Neural cell (in vitro differentiated cells): ENCODE results near the gene ORC5. TPM values are rescaled to one million over a fixed set of nuclear protein-coding genes. Genes with fewer than 3 reads are reported as not detected.

Experiments
- H2AFZ ChIP-seq: fragments of 200-600, 300-800 bp; sonication (generic), shearing (Covaris generic); 2 replicates; pipeline ENCODE4 v1.6.0; 2014; ENCODE audit warnings: low read depth, mild to moderate bottlenecking, antibody characterized with exemption, low read length, moderate library complexity
- H3F3A ChIP-seq: fragments of 200-600 bp; shearing (Covaris generic); 2 replicates; pipeline ENCODE4 v1.6.1; 2016; ENCODE audit warnings: mild to moderate bottlenecking, moderate library complexity, mixed read lengths, antibody characterized with exemption, low read length; ENCODE audit not compliant: insufficient read depth, poor library complexity, severe bottlenecking
- H3K27ac ChIP-seq: fragments of 200-600, 300-800 bp; sonication (generic), shearing (Covaris generic); 2 replicates; pipeline ENCODE4 v1.5.1; 2014; ENCODE audit warnings: mild to moderate bottlenecking, low read length, moderate library complexity
- H3K27me3 ChIP-seq: fragments of 300-800, 200-600 bp; sonication (generic), shearing (Covaris generic); 2 replicates; pipeline ENCODE4 v1.6.0; 2014; ENCODE audit warnings: mild to moderate bottlenecking, low read depth, low read length, moderate library complexity; ENCODE audit not compliant: insufficient read depth
- H3K36me3 ChIP-seq: fragments of 300-800, 200-600 bp; sonication (generic), shearing (Covaris generic); 2 replicates; pipeline ENCODE4 v1.5.1; 2014; ENCODE audit warnings: mild to moderate bottlenecking, antibody characterized with exemption, low read length, moderate library complexity; ENCODE audit not compliant: insufficient read depth
- H3K4me2 ChIP-seq: fragments of 300-800, 200-600 bp; sonication (generic), shearing (Covaris generic); 2 replicates; pipeline ENCODE4 v1.6.0; 2014; ENCODE audit warnings: mild to moderate bottlenecking, low read length
- H3K4me3 ChIP-seq: fragments of 300-800, 200-600 bp; sonication (generic), shearing (Covaris generic); 2 replicates; pipeline ENCODE4 v1.5.1; 2014; ENCODE audit warnings: mild to moderate bottlenecking, low read length, moderate library complexity
- H3K79me2 ChIP-seq: fragments of 200-600 bp; shearing (Covaris generic); replicated peaks from 2 replicates; pipeline ENCODE4 v1.6.0; 2014; ENCODE audit warnings: mild to moderate bottlenecking, low read length, moderate library complexity; ENCODE audit not compliant: insufficient read depth
- H3K9ac ChIP-seq: fragments of 300-800, 200-600 bp; sonication (generic), shearing (Covaris generic); 2 replicates; pipeline ENCODE4 v1.6.1; 2016; ENCODE audit warnings: mild to moderate bottlenecking, low read length, mixed read lengths
- H3K9me2 ChIP-seq: fragments of 200-600 bp; shearing (Covaris generic); 2 replicates; pipeline ENCODE4 v1.6.1; 2016; ENCODE audit warnings: mild to moderate bottlenecking, low read length, mixed read lengths; ENCODE audit not compliant: insufficient read depth
- H3K9me3 ChIP-seq: fragments of 200-600, 300-800 bp; sonication (generic), shearing (Covaris generic); 2 replicates; pipeline ENCODE4 v1.6.1; 2016; ENCODE audit warnings: mild to moderate bottlenecking, mixed run types, low read length, moderate library complexity, mixed read lengths
- H4K20me1 ChIP-seq: fragments of 200-600 bp; shearing (Covaris generic); 2 replicates; pipeline ENCODE4 v1.6.1; 2016; ENCODE audit warnings: mild to moderate bottlenecking, mixed run types; ENCODE audit not compliant: insufficient read depth
- EP300 ChIP-seq: fragments of 450-650 bp; conservative IDR thresholded peaks from 2 replicates; pipeline ENCODE4 v1.6.1; 2014; ENCODE audit warnings: antibody characterized with exemption, mild to moderate bottlenecking, moderate library complexity; ENCODE audit not compliant: poor library complexity, severe bottlenecking
- EZH2 ChIP-seq: fragments of 200-600, 300-800 bp; shearing (Covaris generic), sonication (generic); IDR thresholded peaks from 2 replicates; pipeline ENCODE4 v1.6.1; 2014; ENCODE audit warnings: antibody characterized with exemption, low read length, borderline replicate concordance, mild to moderate bottlenecking; ENCODE audit not compliant: insufficient read depth, poor library complexity, severe bottlenecking
- MXI1 ChIP-seq: fragments of 450-650 bp; conservative IDR thresholded peaks from 2 replicates; pipeline ENCODE4 v1.6.1; 2014; ENCODE audit warnings: antibody characterized with exemption, mild to moderate bottlenecking; ENCODE audit not compliant: poor library complexity, severe bottlenecking
- POLR2AphosphoS5 ChIP-seq: IDR thresholded peaks from 2 replicates; pipeline ENCODE4 v1.6.1; 2012
- RAD21 ChIP-seq: fragments of 450-650 bp; conservative IDR thresholded peaks from 2 replicates; pipeline ENCODE4 v1.6.1; 2014; ENCODE audit warnings: antibody characterized with exemption, mild to moderate bottlenecking, moderate library complexity
- SMC3 ChIP-seq: fragments of 450-650 bp; conservative IDR thresholded peaks from 2 replicates; pipeline ENCODE4 v1.6.1; 2014; ENCODE audit warnings: antibody characterized with exemption, mild to moderate bottlenecking, moderate library complexity; ENCODE audit not compliant: poor library complexity
- TAF1 ChIP-seq: IDR thresholded peaks from 2 replicates; pipeline ENCODE4 v1.6.1; 2012; ENCODE audit warnings: low read depth
- polyA plus RNA-seq: library from polyadenylated mRNA; depleted of rRNA; stranded (reverse); fragments of >200 nt; gene quantifications from 2 replicates; pipeline ENCODE4 v1.2.3, GENCODE V29; 2014
- TF ChIP-seq, protein P1 (sequence below): IDR thresholded peaks from 2 replicates; pipeline ENCODE4 v1.6.1; 2012; ENCODE audit warnings: borderline replicate concordance
- TF ChIP-seq, protein P2 (sequence below): fragments of 450-650 bp; IDR thresholded peaks from 2 replicates; pipeline ENCODE4 v1.5.1; 2014; ENCODE audit warnings: antibody characterized with exemption, mild to moderate bottlenecking, moderate library complexity; ENCODE audit not compliant: poor library complexity, severe bottlenecking

The ORC5 gene
- polyA plus RNA-seq, 1 donor from 2014 or later = 23.4 TPM

DNA sequence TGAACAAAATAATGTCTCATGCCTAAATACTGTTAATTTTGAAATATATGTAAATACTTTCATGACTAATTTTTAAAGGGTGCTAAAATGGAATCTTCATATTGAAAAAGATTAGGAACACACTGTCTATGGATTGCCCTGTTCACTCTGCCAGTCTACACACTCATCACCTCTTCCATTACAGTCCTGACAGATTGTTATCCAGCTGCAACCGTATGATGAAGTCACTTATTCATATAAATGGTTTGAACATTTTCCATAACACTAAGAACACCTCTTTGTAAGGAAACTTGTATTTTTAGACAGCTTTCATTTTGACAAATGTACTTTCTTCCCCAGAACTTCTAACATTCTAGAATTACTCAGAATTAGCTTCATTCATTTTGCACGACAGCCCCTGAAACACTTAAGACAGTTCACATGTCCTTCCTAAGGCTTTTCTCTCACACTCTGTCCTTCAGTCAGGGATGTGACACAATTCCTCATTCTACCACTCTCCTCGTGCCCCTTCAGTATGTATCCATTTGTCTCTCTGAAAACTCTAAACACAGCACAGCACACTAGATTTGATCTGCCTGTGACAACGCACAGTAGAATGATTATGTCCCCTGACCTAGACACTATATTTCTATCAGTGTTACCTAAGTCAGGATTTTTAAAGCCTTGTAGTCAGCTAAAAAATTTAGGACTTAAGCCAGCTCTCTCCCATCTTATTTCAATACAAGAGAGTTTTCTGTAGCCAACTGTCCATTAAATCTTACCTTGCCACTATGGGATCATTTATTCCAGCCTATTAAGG lies 71.9 kb downstream of the ORC5 start:
- no peak overlapping the region for H3K27ac ChIP-seq
- H3K4me3 ChIP-seq = no peak overlapping the region
- H4K20me1 ChIP-seq = no peaks in the 10 kb centered on the region
- H3K9me3 ChIP-seq = no peaks in the 10 kb centered on the region
- no peaks in the 10 kb centered on the region for H3K9me2 ChIP-seq
- H3K4me2 ChIP-seq = no peak overlapping the region
- H2AFZ ChIP-seq = no peak overlapping the region
- no peaks in the 10 kb centered on the region for H3K36me3 ChIP-seq
- H3K27me3 ChIP-seq = no peaks in the 10 kb centered on the region
- no peaks in the 10 kb centered on the region for H3F3A ChIP-seq
- no peak overlapping the region for H3K9ac ChIP-seq
- TF ChIP-seq, protein P1, sequence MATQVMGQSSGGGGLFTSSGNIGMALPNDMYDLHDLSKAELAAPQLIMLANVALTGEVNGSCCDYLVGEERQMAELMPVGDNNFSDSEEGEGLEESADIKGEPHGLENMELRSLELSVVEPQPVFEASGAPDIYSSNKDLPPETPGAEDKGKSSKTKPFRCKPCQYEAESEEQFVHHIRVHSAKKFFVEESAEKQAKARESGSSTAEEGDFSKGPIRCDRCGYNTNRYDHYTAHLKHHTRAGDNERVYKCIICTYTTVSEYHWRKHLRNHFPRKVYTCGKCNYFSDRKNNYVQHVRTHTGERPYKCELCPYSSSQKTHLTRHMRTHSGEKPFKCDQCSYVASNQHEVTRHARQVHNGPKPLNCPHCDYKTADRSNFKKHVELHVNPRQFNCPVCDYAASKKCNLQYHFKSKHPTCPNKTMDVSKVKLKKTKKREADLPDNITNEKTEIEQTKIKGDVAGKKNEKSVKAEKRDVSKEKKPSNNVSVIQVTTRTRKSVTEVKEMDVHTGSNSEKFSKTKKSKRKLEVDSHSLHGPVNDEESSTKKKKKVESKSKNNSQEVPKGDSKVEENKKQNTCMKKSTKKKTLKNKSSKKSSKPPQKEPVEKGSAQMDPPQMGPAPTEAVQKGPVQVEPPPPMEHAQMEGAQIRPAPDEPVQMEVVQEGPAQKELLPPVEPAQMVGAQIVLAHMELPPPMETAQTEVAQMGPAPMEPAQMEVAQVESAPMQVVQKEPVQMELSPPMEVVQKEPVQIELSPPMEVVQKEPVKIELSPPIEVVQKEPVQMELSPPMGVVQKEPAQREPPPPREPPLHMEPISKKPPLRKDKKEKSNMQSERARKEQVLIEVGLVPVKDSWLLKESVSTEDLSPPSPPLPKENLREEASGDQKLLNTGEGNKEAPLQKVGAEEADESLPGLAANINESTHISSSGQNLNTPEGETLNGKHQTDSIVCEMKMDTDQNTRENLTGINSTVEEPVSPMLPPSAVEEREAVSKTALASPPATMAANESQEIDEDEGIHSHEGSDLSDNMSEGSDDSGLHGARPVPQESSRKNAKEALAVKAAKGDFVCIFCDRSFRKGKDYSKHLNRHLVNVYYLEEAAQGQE = no peak
- no peaks in the 10 kb centered on the region for H3K79me2 ChIP-seq

DNA sequence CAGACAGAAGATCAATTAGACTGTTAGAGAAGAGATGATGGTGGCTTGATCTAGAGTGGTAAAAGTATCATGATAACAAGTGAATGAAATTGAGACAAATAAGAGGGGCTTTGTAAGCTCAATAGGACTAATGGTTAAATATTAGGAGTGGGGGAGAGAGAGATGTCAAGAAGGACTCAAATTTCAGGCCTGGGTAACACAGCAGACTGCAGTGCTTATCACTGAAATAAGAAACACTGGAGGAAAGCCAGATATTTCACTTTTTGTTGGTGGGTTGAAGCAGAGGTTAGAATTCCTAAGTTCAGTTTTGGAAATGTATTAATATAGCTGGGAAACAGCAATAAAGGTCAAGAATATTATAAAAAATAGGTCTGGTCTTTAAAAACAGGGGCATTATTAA lies 74.6 kb downstream of the ORC5 start:
- Histone ChIP-seq H3K9me3 (no peaks in the 10 kb centered on the region), H3K36me3 (no peaks in the 10 kb centered on the region), H3K27me3 (no peaks in the 10 kb centered on the region), H3F3A (no peaks in the 10 kb centered on the region), H3K9ac (no peak overlapping the region), H4K20me1 (no peaks in the 10 kb centered on the region), H3K4me2 (no peak overlapping the region), H3K9me2 (no peaks in the 10 kb centered on the region), H2AFZ (no peak overlapping the region), H3K79me2 (no peaks in the 10 kb centered on the region), H3K27ac (no peak overlapping the region), H3K4me3 (no peak overlapping the region)
- TF ChIP-seq TAF1 (no peak), SMC3 (no peak), EZH2 (no peak), MXI1 (no peak), EP300 (no peak), RAD21 (no peak), POLR2AphosphoS5 (no peak)
- TF ChIP-seq, protein P1 = no peak
- TF ChIP-seq, protein P2, sequence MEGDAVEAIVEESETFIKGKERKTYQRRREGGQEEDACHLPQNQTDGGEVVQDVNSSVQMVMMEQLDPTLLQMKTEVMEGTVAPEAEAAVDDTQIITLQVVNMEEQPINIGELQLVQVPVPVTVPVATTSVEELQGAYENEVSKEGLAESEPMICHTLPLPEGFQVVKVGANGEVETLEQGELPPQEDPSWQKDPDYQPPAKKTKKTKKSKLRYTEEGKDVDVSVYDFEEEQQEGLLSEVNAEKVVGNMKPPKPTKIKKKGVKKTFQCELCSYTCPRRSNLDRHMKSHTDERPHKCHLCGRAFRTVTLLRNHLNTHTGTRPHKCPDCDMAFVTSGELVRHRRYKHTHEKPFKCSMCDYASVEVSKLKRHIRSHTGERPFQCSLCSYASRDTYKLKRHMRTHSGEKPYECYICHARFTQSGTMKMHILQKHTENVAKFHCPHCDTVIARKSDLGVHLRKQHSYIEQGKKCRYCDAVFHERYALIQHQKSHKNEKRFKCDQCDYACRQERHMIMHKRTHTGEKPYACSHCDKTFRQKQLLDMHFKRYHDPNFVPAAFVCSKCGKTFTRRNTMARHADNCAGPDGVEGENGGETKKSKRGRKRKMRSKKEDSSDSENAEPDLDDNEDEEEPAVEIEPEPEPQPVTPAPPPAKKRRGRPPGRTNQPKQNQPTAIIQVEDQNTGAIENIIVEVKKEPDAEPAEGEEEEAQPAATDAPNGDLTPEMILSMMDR = no peak
